Placental pericyte (primary cell): ENCODE data around the gene PEX1. TPM values are rescaled to one million over a fixed set of nuclear protein-coding genes. Genes with fewer than 3 reads are reported as not detected.

ENCODE experiments used
- total RNA-seq: library from RNA; depleted of rRNA; stranded (reverse); fragments of >200 nt; gene quantifications from 2 replicates; pipeline ENCODE4 v1.2.3, GENCODE V29; 2012

PEX1 gene
- total RNA-seq, result 10.9 and 15.7 TPM in 2 replicates

DNA sequence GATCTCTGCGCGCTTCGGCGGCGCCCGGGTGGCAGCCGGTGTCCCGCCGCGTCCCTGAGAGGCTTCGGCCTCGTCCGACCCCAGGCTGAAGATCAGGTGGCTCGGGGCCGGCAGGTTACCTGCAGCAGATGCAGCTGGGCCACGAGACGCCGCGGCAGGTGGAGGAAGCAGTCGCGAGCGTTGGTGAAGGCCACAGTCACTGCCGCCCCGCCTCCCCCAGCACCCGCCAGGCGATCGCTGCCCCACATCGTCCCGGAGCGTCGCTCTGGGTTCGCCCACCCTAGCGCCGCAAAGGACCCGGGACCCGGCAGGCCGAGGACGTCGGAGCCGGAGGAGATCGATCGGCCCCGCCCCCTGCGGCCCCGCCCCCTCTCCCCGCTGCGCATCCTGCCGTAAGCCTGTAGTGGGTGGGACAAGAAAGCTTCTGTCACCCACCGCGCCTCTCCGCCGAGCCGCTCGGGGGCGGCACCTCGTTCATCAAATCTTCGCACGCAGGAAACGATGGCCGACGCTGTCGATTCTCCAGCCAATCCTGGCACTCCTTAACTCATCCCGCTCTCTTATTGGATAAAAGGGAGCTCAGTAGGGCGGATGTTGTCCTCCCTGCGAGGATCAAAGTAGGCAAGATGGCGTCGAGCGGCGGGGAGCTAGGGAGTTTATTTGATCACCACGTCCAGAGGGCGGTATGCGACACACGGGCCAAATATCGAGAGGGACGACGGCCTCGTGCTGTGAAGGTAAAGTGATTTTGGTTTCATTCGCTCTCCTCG, at the start of gene PEX1, which contains the start of gene RBM48:
PEX1 (minus strand) TSS at position 333 of the 770 bp plus-strand sequence; CDS start at position 248, 85 bp downstream.
RBM48 (plus strand) TSS at position 608 of the 770 bp plus-strand sequence; CDS start at position 627, 19 bp downstream.

DNA sequence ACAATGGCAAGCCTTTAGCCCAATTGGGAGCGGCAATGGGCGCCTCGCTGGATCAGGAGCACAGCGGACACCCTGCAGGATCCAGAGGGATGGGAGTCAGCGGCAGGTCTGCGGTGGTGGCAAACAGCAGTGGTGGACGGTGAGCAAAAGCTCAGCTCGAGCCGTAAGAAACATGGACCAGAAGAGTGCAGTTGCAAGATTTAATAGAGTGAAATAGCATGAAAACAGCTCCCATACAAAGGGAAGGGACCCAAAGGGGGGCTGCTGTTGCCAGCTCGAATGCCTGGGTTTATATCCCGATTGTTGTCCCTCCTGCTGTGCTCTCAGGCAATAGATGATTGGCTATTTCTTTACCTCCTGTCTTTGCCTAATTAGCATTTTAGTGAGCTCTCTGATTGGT, 50.6 kb downstream of the PEX1 start, which contains the start of gene ERVW-1:
ERVW-1 (minus strand) TSS at position 266 of the 400 bp plus-strand sequence. CDS start 7,565 bp downstream, outside the sequence.

DNA sequence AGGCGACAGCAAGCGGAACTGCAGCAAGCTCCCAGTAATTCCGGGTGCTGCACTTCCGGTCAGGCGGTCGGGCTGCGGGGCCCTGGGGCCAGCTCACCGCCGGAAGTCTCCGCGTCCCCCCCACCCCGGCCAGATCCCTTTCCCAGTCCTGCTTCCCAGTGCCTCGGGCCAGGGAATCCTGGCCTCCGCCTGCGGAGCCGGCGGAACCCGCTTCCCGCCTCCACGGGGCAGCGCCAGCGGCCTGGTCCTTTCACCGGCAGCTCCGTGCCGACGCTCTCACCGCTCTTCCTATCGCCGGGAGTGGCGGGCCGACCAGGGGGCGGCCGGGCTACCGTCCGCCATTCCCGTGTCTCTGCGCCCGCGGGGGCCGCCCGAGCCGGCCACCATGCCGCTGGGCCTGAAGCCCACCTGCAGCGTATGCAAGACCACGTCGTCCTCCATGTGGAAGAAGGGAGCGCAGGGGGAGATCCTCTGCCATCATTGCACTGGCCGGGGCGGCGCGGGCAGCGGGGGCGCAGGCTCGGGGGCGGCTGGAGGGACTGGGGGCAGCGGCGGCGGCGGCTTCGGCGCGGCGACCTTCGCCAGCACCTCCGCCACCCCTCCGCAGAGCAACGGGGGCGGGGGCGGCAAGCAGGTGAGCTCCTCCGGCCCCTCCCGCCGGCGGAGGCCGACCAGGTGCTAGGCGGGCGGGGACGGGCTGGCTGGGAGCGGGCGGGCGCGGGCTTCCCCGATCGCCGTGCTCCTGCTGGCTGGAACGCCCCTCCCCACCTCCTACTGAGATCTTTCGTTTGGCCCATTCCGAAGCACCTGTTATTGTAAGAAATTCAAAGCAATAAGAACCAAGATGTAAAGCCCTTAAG, 80.7 kb downstream of the PEX1 start, which contains the start of gene GATAD1:
GATAD1 (plus strand) TSS at position 138 of the 860 bp plus-strand sequence; CDS start at position 386, 248 bp downstream.

Other genes starting within 250 kb of the PEX1 start
- gene GATAD1, start 81.0 kb downstream of the PEX1 start, total RNA-seq, result 21.8 and 24.3 TPM in 2 replicates
- gene ERVW-1, start 50.6 kb downstream of the PEX1 start, total RNA-seq, result not detected in 2 replicates
- 4.8 and 9.3 TPM in 2 replicates for gene RBM48, start 275 bp upstream of the PEX1 start, total RNA-seq
- gene FAM133B, start 61.9 kb upstream of the PEX1 start, total RNA-seq, result 11.4 and 19.6 TPM in 2 replicates